CD14-positive monocyte (primary cell): ENCODE measurements around the gene HIF3A. TPM values are rescaled to one million over a fixed set of nuclear protein-coding genes. Genes with fewer than 3 reads are reported as not detected.

Source experiments
- DNase-seq, 3 donors: peaks; one replicate each; pipeline ENCODE4 v3.0.0-alpha.2; 2011 to 2022
- H2AFZ ChIP-seq: 2 replicates; pipeline ENCODE4 v1.6.0; 2012; ENCODE audit warnings: mild to moderate bottlenecking, low read depth, low read length, inconsistent platforms; ENCODE audit not compliant: insufficient read depth, poor library complexity, severe bottlenecking
- H3K27ac ChIP-seq, 2 donors: 1 replicate in 1 of 2; 2 replicates in 1 of 2; pipeline ENCODE4 v1.5.1; 2012 to 2013; ENCODE audit warnings: low read length in 2 of 2, control low read depth in 1 of 2, inconsistent platforms in 1 of 2, low read depth in 1 of 2, mild to moderate bottlenecking in 1 of 2
- H3K27me3 ChIP-seq, 2 donors: one replicate each; pipeline versions ENCODE4 v1.6.0 to v1.6.1; 2011 to 2013; ENCODE audit warnings: low read length in 2 of 2; ENCODE audit not compliant: control insufficient read depth in 2 of 2, insufficient read depth in 2 of 2
- H3K36me3 ChIP-seq, 2 donors: replicated peaks in 1 of 2; 1 replicate in 1 of 2; 2 replicates in 1 of 2; pipeline versions ENCODE4 v1.5.1 to v1.6.1; 2012 to 2013; ENCODE audit warnings: low read length in 2 of 2, control low read depth in 1 of 2, inconsistent platforms in 1 of 2, mild to moderate bottlenecking in 1 of 2; ENCODE audit not compliant: insufficient read depth in 2 of 2, control insufficient read depth in 1 of 2
- H3K4me1 ChIP-seq, 2 donors: 1 replicate in 1 of 2; 2 replicates in 1 of 2; pipeline versions ENCODE4 v1.5.1 to v1.6.1; 2012 to 2013; ENCODE audit warnings: low read length in 2 of 2, control low read depth in 1 of 2, inconsistent platforms in 1 of 2, mild to moderate bottlenecking in 1 of 2, moderate library complexity in 1 of 2; ENCODE audit not compliant: insufficient read depth in 2 of 2, control insufficient read depth in 1 of 2
- H3K4me2 ChIP-seq: replicated peaks from 2 replicates; pipeline ENCODE3; 2012; ENCODE audit warnings: low read length, moderate library complexity, mild to moderate bottlenecking; ENCODE audit not compliant: poor library complexity, severe bottlenecking; ENCODE audit errors: extremely low read depth
- H3K4me3 ChIP-seq, 3 experiments: fragments of 200-600 bp in 1 of 3; sonication (generic) in 1 of 3; replicated peaks in 1 of 3; 1 replicate in 2 of 3; 2 replicates in 1 of 3; pipeline ENCODE4 v1.5.1; 2011 to 2013; ENCODE audit warnings: low read length in 3 of 3, mild to moderate bottlenecking in 3 of 3, control low read depth in 2 of 3, low read depth in 2 of 3, inconsistent platforms in 1 of 3, moderate library complexity in 1 of 3
- H3K79me2 ChIP-seq: 2 replicates; pipeline ENCODE4 v1.6.0; 2012; ENCODE audit warnings: mild to moderate bottlenecking, control low read depth, inconsistent platforms, low read length, moderate library complexity; ENCODE audit not compliant: insufficient read depth
- H3K9ac ChIP-seq: 2 replicates; pipeline ENCODE4 v1.6.0; 2017; ENCODE audit warnings: low read length, mild to moderate bottlenecking; ENCODE audit not compliant: insufficient read depth, poor library complexity, severe bottlenecking
- H3K9me3 ChIP-seq, 2 donors: replicated peaks in 1 of 2; 1 replicate in 1 of 2; 2 replicates in 1 of 2; pipeline versions ENCODE4 v1.5.1 to v1.6.1; 2012 to 2013; ENCODE audit warnings: low read length in 2 of 2, control low read depth in 1 of 2; ENCODE audit not compliant: control insufficient read depth in 1 of 2, insufficient read depth in 1 of 2
- H4K20me1 ChIP-seq: 2 replicates; pipeline ENCODE4 v1.6.0; 2012; ENCODE audit warnings: mild to moderate bottlenecking, low read length, control low read depth, moderate library complexity; ENCODE audit not compliant: insufficient read depth
- H3K27ac Mint-ChIP-seq, 7 donors: one replicate each; pipeline ENCODE4 v1.8.0; 2020; ENCODE audit warnings: mild to moderate bottlenecking in 7 of 7, mixed read lengths in 7 of 7, moderate library complexity in 6 of 7, inconsistent platforms in 2 of 7
- H3K27me3 Mint-ChIP-seq, 3 donors: one replicate each; pipeline ENCODE4 v1.8.0; 2021 to 2022; ENCODE audit warnings: low read depth in 3 of 3, mild to moderate bottlenecking in 3 of 3, mixed read lengths in 3 of 3, moderate library complexity in 3 of 3, inconsistent platforms in 1 of 3
- H3K36me3 Mint-ChIP-seq, 2 donors: one replicate each; pipeline ENCODE4 v1.8.0; 2020; ENCODE audit warnings: mixed read lengths in 2 of 2, inconsistent platforms in 1 of 2, mild to moderate bottlenecking in 1 of 2
- H3K4me1 Mint-ChIP-seq: one replicate; pipeline ENCODE4 v1.8.0; 2020; ENCODE audit warnings: mild to moderate bottlenecking, mixed read lengths
- H3K4me3 Mint-ChIP-seq, 2 donors: one replicate each; pipeline ENCODE4 v1.8.0; 2020; ENCODE audit warnings: mild to moderate bottlenecking in 2 of 2, mixed read lengths in 2 of 2, moderate library complexity in 1 of 2
- H3K9me3 Mint-ChIP-seq, 7 donors: one replicate each; pipeline ENCODE4 v1.8.0; 2020 to 2022; ENCODE audit warnings: mixed read lengths in 7 of 7, mild to moderate bottlenecking in 6 of 7, moderate library complexity in 6 of 7, inconsistent platforms in 2 of 7
- CTCF ChIP-seq: fragments of 200-600 bp; IDR thresholded peaks from one replicate; pipeline ENCODE4 v1.8.0; 2022; ENCODE audit warnings: antibody characterized with exemption, mild to moderate bottlenecking
- WGBS: methylation state at CpG from one replicate; pipeline ENCODE4 v1.1.5; 2013; ENCODE audit warnings: missing lambda C conversion rate; ENCODE audit not compliant: insufficient coverage; 5-methylcytosine and 5-hydroxymethylcytosine counted together
- intact Hi-C, 2 donors: fragments of 100-400 bp; cut with micrococcal nuclease; formaldehyde crosslinking; loops; one replicate each; pipeline versions ENCODE4 v1.15.0 to v1.15.1; 2023
- polyA plus RNA-seq, 3 donors: library from polyadenylated mRNA; depleted of rRNA in 1 of 3; unstranded in 2 of 3; stranded (reverse) in 1 of 3; fragments of 300-500 nt in 2 of 3; fragments of >200 nt in 1 of 3; fragmentation: Illumina TruSeq in 2 of 3; gene quantifications; 1 replicate in 2 of 3; 2 replicates in 1 of 3; pipeline ENCODE4 v1.2.3, GENCODE V29; 2012 to 2021

HIF3A gene
- polyA plus RNA-seq, 3 donors, result not detected

- Histone ChIP-seq H3K4me1 (no peaks in the 10 kb centered on the region), H4K20me1 (no peaks in the 10 kb centered on the region), H3K36me3 (no peaks in the 10 kb centered on the region), H3K27ac (no peak overlapping the region), H3K4me2 (no peak overlapping the region), H3K9me3 (no peaks in the 10 kb centered on the region), H3K4me3 (no peak overlapping the region), H3K79me2 (no peaks in the 10 kb centered on the region), H2AFZ (no peak overlapping the region), H3K9ac (no peak overlapping the region), H3K27me3 (no peaks in the 10 kb centered on the region)
- intact Hi-C loops, result no loop called here
- Mint-ChIP-seq H3K36me3 (no peaks in the 10 kb centered on the region), H3K27me3 (peaks cover 10 to 16% (median 13%) of the 10 kb centered on the region in 3 donors), H3K9me3 (no peaks in the 10 kb centered on the region), H3K4me1 (no peaks in the 10 kb centered on the region), H3K4me3 (no peak overlapping the region), H3K27ac (peak overlapping the region in 1 of 7 donors; percentile 75)
- 93% methylated on average over 3 of the region's 7 CpGs for WGBS
- TF ChIP-seq CTCF, result no peak
- DNase-seq, result no peak
Measured at GRCh38 chr19:46279177-46279576, 17.7 kb upstream of the HIF3A start.

GRCh38 chr19:46283771-46284170, 13.1 kb upstream of the HIF3A start:
- Mint-ChIP-seq H3K27me3 (peaks cover 0 to 11% (median 4%) of the 10 kb centered on the region in 3 donors), H3K9me3 (no peaks in the 10 kb centered on the region), H3K27ac (no peak overlapping the region), H3K4me1 (no peaks in the 10 kb centered on the region), H3K36me3 (no peaks in the 10 kb centered on the region), H3K4me3 (no peak overlapping the region)
- H3K36me3 ChIP-seq, result no peaks in the 10 kb centered on the region
- TF ChIP-seq CTCF, result no peak
- no peak for DNase-seq
- H3K4me1 ChIP-seq, result no peaks in the 10 kb centered on the region
- no peaks in the 10 kb centered on the region for H3K79me2 ChIP-seq
- no peak overlapping the region for H3K4me3 ChIP-seq
- WGBS, result 70% methylated on average over 1 of the region's 4 CpGs
- no peak overlapping the region for H2AFZ ChIP-seq
- no peak overlapping the region for H3K4me2 ChIP-seq
- H3K27ac ChIP-seq, result no peak overlapping the region
- H3K9ac ChIP-seq, result no peak overlapping the region
- no peaks in the 10 kb centered on the region for H3K9me3 ChIP-seq
- H4K20me1 ChIP-seq, result no peaks in the 10 kb centered on the region
- no peaks in the 10 kb centered on the region for H3K27me3 ChIP-seq
- intact Hi-C loops, result loop anchor here (5.0 kb wide), 1 partner anchor 204 kb away; no protein-coding TSS in a partner anchor
